Smooth muscle cell of the brain vasculature (primary cell): Measurements from ENCODE around the gene SCRG1.

Experiments
- DNase-seq: peaks from one replicate; pipeline ENCODE4 v3.0.0-alpha.2; 2012; ENCODE audit warnings: low read depth, low spot score

SCRG1 gene

GRCh38 chr4:173398779-173399415 lies at the start of gene SCRG1:
TSS of gene SCRG1 (minus strand) at chr4:173399116. CDS start at chr4:173391414, 7,702 bp downstream.
- no peak for DNase-seq

- no peak for DNase-seq
Measured at GRCh38 chr4:173448103-173448502, 49.2 kb upstream of the SCRG1 start.

GRCh38 chr4:173446416-173446815 lies 47.5 kb upstream of the SCRG1 start:
- no peak for DNase-seq

GRCh38 chr4:173443121-173443520 lies 44.2 kb upstream of the SCRG1 start:
- DNase-seq = no peak

- no peak for DNase-seq
Measured at GRCh38 chr4:173442223-173442932, 43.5 kb upstream of the SCRG1 start.

GRCh38 chr4:173440888-173441287 lies 42.0 kb upstream of the SCRG1 start:
- no peak for DNase-seq

- no peak for DNase-seq
Measured at GRCh38 chr4:173436771-173437265, 37.9 kb upstream of the SCRG1 start.

- no peak for DNase-seq
Measured at GRCh38 chr4:173436149-173436579, 37.2 kb upstream of the SCRG1 start.

GRCh38 chr4:173434231-173434630 lies 35.3 kb upstream of the SCRG1 start:
- DNase-seq = no peak

- no peak for DNase-seq
Measured at GRCh38 chr4:173433447-173433846, 34.5 kb upstream of the SCRG1 start.

GRCh38 chr4:173432430-173432829 lies 33.5 kb upstream of the SCRG1 start:
- DNase-seq = no peak

GRCh38 chr4:173426064-173426463 lies 27.1 kb upstream of the SCRG1 start:
- DNase-seq = no peak

- no peak for DNase-seq
Measured at GRCh38 chr4:173424899-173425805, 26.2 kb upstream of the SCRG1 start.

- DNase-seq = no peak
Measured at GRCh38 chr4:173420801-173421200, 21.9 kb upstream of the SCRG1 start.

GRCh38 chr4:173420324-173420752 lies 21.4 kb upstream of the SCRG1 start:
- no peak for DNase-seq

- DNase-seq = no peak
Measured at GRCh38 chr4:173418639-173419038, 19.7 kb upstream of the SCRG1 start.

GRCh38 chr4:173417833-173418232 lies 18.9 kb upstream of the SCRG1 start:
- no peak for DNase-seq

- no peak for DNase-seq
Measured at GRCh38 chr4:173415885-173416653, 17.2 kb upstream of the SCRG1 start.

GRCh38 chr4:173415092-173415491 lies 16.2 kb upstream of the SCRG1 start:
- no peak for DNase-seq

GRCh38 chr4:173414456-173414855 lies 15.5 kb upstream of the SCRG1 start:
- no peak for DNase-seq

GRCh38 chr4:173413036-173413435 lies 14.1 kb upstream of the SCRG1 start:
- DNase-seq = no peak
